AG09309 (cell line): Measurements from ENCODE around the gene ADD3.
"Not testable (repeated sequence)": the region's sequence is repeated elsewhere in the genome, so short reads cannot be mapped to it uniquely, and the experiment has no call there.

Experiments used
- DNase-seq: peaks from one replicate; pipeline ENCODE4 v3.0.0-alpha.2; 2010; ENCODE audit warnings: low read depth
- H3K4me3 ChIP-seq: 2 replicates; pipeline ENCODE4 v1.5.1; 2011; ENCODE audit warnings: mild to moderate bottlenecking, low read depth, low read length, moderate library complexity; ENCODE audit not compliant: control insufficient read depth
- TF ChIP-seq, protein P1 (sequence below): IDR thresholded peaks from 2 replicates; pipeline ENCODE4 v1.5.1; 2011; ENCODE audit warnings: mild to moderate bottlenecking, low read depth, low read length, inconsistent platforms; ENCODE audit not compliant: insufficient read depth, control insufficient read depth; ENCODE audit errors: missing control alignments

Gene ADD3

DNA sequence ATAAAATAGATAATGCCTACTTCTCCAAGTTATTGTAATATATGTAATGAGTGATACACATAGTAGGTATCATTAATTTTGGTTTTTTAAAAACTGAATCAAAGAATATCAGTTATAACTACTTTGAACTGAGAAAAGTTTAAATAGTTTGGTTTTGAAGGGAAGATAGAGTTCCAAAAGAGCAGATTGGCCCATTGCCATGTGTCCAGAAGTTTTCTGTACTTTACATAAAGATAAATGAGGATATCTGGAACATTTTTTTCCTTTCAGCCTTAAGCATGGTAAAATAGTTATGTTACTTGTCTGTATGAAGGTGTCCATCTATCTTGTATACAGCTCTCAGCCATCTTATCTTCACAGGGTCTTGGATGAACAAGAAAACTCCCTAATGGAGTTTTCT, 101.7 kb downstream of the ADD3 start:
- DNase-seq, result no peak
- no peak overlapping the region for H3K4me3 ChIP-seq
- TF ChIP-seq, protein P1, sequence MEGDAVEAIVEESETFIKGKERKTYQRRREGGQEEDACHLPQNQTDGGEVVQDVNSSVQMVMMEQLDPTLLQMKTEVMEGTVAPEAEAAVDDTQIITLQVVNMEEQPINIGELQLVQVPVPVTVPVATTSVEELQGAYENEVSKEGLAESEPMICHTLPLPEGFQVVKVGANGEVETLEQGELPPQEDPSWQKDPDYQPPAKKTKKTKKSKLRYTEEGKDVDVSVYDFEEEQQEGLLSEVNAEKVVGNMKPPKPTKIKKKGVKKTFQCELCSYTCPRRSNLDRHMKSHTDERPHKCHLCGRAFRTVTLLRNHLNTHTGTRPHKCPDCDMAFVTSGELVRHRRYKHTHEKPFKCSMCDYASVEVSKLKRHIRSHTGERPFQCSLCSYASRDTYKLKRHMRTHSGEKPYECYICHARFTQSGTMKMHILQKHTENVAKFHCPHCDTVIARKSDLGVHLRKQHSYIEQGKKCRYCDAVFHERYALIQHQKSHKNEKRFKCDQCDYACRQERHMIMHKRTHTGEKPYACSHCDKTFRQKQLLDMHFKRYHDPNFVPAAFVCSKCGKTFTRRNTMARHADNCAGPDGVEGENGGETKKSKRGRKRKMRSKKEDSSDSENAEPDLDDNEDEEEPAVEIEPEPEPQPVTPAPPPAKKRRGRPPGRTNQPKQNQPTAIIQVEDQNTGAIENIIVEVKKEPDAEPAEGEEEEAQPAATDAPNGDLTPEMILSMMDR, result no peak

DNA sequence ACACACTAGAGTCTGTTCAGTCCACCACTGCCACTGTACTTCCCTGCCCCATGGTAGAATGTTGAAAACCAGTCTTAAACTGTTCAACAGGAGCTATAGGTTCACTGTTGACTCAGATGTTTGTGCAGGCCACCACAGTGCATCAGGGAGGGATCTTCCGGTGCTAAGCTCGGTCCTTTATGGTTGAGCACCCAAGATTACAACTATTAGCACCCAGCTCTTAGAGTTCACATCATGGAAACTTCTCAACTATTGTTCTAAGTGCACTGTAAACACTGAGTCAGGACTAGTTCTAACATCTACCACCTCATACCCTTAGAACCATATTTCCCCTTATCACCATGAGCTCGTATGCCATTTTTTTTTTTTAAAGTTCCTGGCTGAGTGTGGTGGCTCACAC, 102.6 kb downstream of the ADD3 start:
- no peak for DNase-seq
- H3K4me3 ChIP-seq, result no peak overlapping the region
- TF ChIP-seq, protein P1, result no peak

DNA sequence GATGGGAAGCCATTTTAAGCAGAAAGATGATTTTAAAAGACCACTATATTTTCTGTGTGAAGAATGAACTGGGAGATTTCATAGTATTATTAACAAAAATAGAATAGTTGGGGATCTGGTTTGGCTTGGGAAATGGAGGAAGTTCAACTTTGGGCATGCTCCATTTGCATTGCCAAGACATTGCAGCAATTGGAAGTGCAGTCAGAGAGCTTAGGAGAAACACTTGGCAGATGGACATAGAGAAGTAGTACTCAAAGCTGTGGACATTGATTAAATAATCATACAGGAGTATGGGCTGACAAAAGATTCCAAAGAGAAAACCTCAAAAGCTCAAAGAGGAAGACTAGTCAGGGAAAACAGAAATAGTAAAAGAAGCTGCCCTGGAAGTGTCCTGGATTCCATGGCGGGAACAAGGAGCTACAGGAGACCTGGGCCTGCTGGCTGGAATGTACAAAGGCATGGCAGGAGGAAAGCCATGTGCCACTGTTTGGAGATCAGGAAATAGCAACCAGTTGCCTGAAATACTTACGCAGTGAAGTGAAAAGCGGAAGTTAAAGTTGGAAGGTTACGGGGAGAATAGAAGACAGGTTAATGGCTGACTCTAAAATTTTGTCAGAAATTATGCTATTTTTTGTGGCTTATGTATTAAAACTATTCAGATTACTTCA, 106.0 kb downstream of the ADD3 start:
- H3K4me3 ChIP-seq, result no peak overlapping the region
- TF ChIP-seq, protein P1, result no peak
- DNase-seq, result no peak

DNA sequence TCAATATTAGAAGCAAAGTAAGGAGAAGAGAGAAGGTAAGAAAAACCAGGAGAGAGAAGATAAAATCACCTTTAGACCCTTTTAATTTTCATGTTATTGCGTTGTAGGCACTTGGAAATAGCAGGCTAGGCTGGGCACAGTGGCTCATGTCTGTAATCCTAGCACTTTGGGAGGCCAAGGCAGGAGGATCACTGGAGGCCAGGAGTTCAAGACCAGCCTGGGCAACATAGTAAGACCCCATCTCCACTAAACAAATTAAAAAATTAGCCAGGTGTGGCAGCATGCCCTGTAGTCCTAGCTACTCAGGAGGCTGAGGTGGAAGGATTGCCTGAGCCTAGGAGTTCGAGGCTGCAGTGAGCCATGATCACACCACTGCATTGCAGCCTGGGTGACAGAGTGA, 106.9 kb downstream of the ADD3 start:
- H3K4me3 ChIP-seq, DNase-seq: not testable (repeated sequence)

DNA sequence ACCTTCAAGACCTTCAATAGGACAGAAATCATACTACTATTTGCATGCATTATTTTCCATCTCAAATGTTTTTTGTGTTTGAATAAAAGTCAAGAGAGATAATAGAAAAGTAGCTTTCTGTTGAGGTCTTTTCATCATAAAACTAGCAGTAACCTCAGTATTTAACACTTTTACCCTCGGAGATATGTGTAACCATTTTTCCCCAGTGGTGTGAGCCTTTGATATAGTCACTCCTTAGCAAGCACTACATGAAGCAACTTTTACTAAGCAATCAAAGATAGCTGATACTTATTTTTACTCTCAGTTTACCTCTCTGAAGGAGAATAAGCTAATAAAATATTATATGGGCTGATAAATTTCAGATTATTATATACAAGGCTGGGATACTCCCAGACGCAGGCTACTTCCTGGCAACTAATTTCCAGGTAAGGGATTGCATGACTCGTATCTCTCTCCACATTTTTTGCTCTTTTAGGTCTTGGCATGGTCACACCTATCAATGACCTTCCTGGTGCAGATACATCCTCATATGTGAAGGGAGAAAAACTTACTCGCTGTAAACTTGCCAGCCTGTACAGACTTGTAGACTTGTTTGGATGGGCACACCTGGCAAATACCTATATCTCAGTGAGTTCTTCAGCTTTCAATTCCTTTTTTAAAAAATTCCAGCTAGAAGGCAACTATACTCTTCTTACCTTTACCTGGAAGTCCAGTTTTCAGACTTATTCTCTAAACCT, 108.2 kb downstream of the ADD3 start:
- no peak for DNase-seq
- TF ChIP-seq, protein P1, result no peak

DNA sequence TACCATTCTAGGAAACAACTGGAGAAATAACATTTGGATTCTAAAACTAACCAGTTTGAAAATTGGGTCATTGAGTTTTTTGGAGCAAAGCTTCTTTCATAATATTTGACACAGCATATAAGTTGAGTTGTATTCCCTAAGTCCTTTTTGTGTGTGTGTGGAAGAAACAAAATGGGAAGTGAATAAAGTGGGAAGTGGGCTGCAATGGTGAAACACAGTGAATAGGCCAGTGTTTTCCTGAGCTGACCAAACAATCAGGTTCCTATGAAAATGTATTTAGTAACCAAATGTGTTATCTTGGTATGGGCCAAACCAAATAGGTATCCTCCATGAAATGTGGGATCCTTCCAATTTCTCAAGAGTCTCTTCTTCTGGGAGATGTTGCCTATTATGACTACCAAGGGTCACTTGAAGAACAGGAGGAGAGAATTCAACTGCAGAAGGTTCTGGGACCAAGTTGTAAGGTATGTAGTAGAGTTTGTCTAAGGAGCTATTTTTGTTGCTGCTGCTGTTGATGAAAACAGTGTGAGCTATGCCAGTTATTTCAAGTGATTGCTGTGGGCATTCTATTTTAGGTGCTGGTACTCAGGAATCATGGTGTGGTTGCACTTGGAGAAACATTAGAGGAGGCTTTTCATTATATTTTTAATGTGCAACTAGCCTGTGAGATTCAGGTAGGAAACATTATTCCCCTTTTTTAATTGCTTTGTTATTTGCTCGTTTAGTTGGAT, 111.3 kb downstream of the ADD3 start:
- TF ChIP-seq, protein P1, result no peak
- H3K4me3 ChIP-seq, result no peak overlapping the region
- no peak for DNase-seq

More for the DNA sequence above, 108.2 kb downstream of the ADD3 start:
- H3K4me3 ChIP-seq, result no peak overlapping the region

DNA sequence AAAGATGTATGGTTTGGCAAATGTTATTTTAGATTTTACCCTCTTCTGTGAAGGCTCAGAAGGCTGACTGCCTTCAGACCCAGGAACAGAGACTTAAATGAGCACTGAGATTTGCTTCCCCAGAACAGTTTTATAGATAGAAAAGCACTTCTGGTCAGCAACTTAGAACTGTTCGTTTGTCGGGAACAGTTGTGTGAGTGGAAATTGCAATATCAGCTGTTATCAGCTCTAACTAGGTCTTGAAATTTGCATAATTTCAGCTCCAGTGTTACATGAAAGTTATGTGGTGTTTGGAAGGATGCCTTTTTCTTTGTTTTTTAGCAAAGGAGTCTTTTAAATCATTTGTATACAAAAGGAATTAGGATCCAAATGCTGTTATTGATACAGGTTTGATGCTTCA, 115.8 kb downstream of the ADD3 start:
- TF ChIP-seq, protein P1, result no peak

More for the DNA sequence above, 115.8 kb downstream of the ADD3 start:
- no peak for DNase-seq
- no peak overlapping the region for H3K4me3 ChIP-seq
